Panc1 (cell line): ENCODE results near the gene CYP3A4. TPM values are rescaled to one million over a fixed set of nuclear protein-coding genes. Genes with fewer than 3 reads are reported as not detected.

Source experiments
- ATAC-seq: fragments of 200-7000 bp; cut with Tn5 transposase; 2 replicates; pipeline ENCODE4 v1.9.1; 2020; ENCODE audit warnings: mild to moderate bottlenecking, moderate library complexity
- BruUV-seq: library from RNA; stranded (reverse); fragments of 400-500 nt; replicated peaks from 2 replicates; lab custom pipeline; 2021; lab: Mats Ljungman, UMichigan
- CTCF ChIA-PET: fragments of 300-600 bp; sonication (Branson Sonifier 250); formaldehyde crosslinking; loops from one replicate; lab custom pipeline; 2022; ENCODE audit warnings: antibody characterized with exemption; lab: Charles Lee
- POLR2A ChIA-PET: fragments of 300-600 bp; sonication (Branson Sonifier 250); formaldehyde crosslinking; loops from one replicate; lab custom pipeline; 2022; ENCODE audit warnings: antibody characterized with exemption; lab: Charles Lee
- DNase-seq: peaks from one replicate; pipeline ENCODE4 v3.0.0-alpha.2; 2010; ENCODE audit warnings: low read depth, low spot score
- H3K27ac ChIP-seq: 2 replicates; pipeline ENCODE4 v1.5.1; 2011; ENCODE audit warnings: mild to moderate bottlenecking, low read length, inconsistent platforms
- H3K27me3 ChIP-seq: fragments of 200-500 bp; sonication (Bioruptor generic); 2 replicates; pipeline ENCODE4 v1.6.0; 2014; ENCODE audit warnings: low read length, inconsistent platforms; ENCODE audit not compliant: control insufficient read depth, insufficient read depth
- H3K36me3 ChIP-seq: fragments of 200-500 bp; sonication (Bioruptor generic); 2 replicates; pipeline ENCODE4 v1.5.1; 2014; ENCODE audit warnings: inconsistent platforms, mild to moderate bottlenecking, low read length, moderate library complexity; ENCODE audit not compliant: control insufficient read depth, insufficient read depth
- H3K4me1 ChIP-seq: 2 replicates; pipeline ENCODE4 v1.5.1; 2011; ENCODE audit warnings: inconsistent platforms, mild to moderate bottlenecking, low read length, moderate library complexity; ENCODE audit not compliant: control insufficient read depth, insufficient read depth
- H3K4me3 ChIP-seq, 2 experiments: 2 replicates each; pipeline ENCODE4 v1.5.1; 2011 to 2012; ENCODE audit warnings: low read depth in 2 of 2, low read length in 2 of 2, mild to moderate bottlenecking in 2 of 2, inconsistent platforms in 1 of 2, moderate library complexity in 1 of 2
- H3K9me3 ChIP-seq: fragments of 200-500 bp; sonication (Bioruptor generic); 2 replicates; pipeline ENCODE4 v1.5.1; 2014; ENCODE audit warnings: low read depth, mild to moderate bottlenecking, inconsistent platforms, low read length, moderate library complexity; ENCODE audit not compliant: control insufficient read depth, insufficient read depth
- POLR2AphosphoS5 ChIP-seq: IDR thresholded peaks from 2 replicates; pipeline ENCODE4 v1.6.1; 2012; ENCODE audit warnings: mild to moderate bottlenecking, low read depth, low read length, moderate library complexity
- SIN3A ChIP-seq: IDR thresholded peaks from 2 replicates; pipeline ENCODE4 v1.6.1; 2012; ENCODE audit warnings: low read depth, mild to moderate bottlenecking, low read length, moderate library complexity, borderline replicate concordance; ENCODE audit not compliant: insufficient read depth
- TCF7L2 ChIP-seq: IDR thresholded peaks from 2 replicates; pipeline ENCODE4 v1.6.1; 2011; ENCODE audit warnings: mild to moderate bottlenecking, low read depth, low read length, inconsistent platforms
- in situ Hi-C: cut with HindIII; loops from 2 replicates; pipeline ENCODE4 v1.10.0; 2016; ENCODE audit warnings: low sequenced_read_pairs, low pct_unique_long_range_greater_than_20kb
- intact Hi-C: fragments of 100-400 bp; cut with micrococcal nuclease; formaldehyde crosslinking; loops from one replicate; pipeline ENCODE4 v1.10.0; 2022; ENCODE audit not compliant: unreplicated experiment
- total RNA-seq: library from RNA; stranded (reverse); gene quantifications from one replicate; pipeline ENCODE4 v1.2.1, GENCODE V29; 2021; ENCODE audit not compliant: unreplicated experiment
- TF ChIP-seq, protein P1 (sequence below): fragments of 450-650 bp; IDR thresholded peaks from 2 replicates; pipeline ENCODE4 v1.5.1; 2017; ENCODE audit warnings: mild to moderate bottlenecking
- TF ChIP-seq, protein P2 (sequence below), 2 experiments: IDR thresholded peaks; 2 replicates each; pipeline ENCODE4 v1.6.1; 2011 to 2012; ENCODE audit warnings: low read depth in 2 of 2, control low read depth in 1 of 2, low read length in 1 of 2, mild to moderate bottlenecking in 1 of 2, moderate library complexity in 1 of 2; ENCODE audit not compliant: insufficient read depth in 1 of 2

The CYP3A4 gene
- total RNA-seq, 1 experiment from 2014 or later, result 0.15 TPM

DNA sequence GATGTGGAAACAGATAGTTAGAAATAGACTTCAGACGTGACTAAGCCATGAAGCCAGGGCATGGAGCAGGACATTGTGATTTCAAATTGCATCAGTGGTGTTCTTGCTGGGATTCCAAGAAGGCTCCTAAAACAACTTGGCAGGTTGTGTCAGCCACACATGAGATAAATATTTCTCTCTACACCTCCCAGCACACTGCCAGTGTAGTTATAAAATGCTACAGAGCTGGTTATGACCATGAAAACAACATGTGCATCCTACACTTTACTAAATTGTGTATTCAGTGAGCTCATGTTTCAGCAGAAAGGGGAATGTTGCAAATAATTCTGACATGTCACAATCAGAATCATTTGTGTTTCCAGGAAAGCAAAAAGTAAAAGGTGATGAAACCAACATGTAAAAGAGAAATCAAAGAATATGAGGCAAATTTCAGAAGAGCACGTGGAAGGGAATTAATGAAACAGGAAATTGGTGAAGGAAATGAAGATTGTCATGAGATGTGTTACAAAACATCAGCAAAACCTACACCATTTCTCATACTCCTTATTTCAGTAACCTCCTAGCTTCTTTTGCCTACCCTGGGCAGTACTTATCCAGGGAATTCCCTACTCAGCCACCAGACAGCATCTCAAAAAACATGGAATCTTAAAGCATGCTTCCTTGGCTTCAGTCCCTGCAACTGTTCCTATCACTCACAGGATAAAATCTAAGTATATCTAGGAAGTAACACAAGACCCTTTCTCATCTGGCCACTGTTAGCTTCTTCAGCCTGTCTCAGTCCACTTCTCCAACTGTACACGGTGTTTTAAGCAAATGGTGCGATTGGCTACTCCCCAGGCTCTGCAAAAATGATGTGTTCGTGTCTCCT, 43.2 kb downstream of the CYP3A4 start:
- no peak for TF ChIP-seq SIN3A
- TF ChIP-seq, protein P1, sequence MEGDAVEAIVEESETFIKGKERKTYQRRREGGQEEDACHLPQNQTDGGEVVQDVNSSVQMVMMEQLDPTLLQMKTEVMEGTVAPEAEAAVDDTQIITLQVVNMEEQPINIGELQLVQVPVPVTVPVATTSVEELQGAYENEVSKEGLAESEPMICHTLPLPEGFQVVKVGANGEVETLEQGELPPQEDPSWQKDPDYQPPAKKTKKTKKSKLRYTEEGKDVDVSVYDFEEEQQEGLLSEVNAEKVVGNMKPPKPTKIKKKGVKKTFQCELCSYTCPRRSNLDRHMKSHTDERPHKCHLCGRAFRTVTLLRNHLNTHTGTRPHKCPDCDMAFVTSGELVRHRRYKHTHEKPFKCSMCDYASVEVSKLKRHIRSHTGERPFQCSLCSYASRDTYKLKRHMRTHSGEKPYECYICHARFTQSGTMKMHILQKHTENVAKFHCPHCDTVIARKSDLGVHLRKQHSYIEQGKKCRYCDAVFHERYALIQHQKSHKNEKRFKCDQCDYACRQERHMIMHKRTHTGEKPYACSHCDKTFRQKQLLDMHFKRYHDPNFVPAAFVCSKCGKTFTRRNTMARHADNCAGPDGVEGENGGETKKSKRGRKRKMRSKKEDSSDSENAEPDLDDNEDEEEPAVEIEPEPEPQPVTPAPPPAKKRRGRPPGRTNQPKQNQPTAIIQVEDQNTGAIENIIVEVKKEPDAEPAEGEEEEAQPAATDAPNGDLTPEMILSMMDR, result no peak
- TF ChIP-seq, protein P2, sequence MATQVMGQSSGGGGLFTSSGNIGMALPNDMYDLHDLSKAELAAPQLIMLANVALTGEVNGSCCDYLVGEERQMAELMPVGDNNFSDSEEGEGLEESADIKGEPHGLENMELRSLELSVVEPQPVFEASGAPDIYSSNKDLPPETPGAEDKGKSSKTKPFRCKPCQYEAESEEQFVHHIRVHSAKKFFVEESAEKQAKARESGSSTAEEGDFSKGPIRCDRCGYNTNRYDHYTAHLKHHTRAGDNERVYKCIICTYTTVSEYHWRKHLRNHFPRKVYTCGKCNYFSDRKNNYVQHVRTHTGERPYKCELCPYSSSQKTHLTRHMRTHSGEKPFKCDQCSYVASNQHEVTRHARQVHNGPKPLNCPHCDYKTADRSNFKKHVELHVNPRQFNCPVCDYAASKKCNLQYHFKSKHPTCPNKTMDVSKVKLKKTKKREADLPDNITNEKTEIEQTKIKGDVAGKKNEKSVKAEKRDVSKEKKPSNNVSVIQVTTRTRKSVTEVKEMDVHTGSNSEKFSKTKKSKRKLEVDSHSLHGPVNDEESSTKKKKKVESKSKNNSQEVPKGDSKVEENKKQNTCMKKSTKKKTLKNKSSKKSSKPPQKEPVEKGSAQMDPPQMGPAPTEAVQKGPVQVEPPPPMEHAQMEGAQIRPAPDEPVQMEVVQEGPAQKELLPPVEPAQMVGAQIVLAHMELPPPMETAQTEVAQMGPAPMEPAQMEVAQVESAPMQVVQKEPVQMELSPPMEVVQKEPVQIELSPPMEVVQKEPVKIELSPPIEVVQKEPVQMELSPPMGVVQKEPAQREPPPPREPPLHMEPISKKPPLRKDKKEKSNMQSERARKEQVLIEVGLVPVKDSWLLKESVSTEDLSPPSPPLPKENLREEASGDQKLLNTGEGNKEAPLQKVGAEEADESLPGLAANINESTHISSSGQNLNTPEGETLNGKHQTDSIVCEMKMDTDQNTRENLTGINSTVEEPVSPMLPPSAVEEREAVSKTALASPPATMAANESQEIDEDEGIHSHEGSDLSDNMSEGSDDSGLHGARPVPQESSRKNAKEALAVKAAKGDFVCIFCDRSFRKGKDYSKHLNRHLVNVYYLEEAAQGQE (IDR thresholded peaks at IDR 0.05; ENCODE audit: insufficient read depth in 1 of 2, low read depth in 2 of 2, low read length in 1 of 2), result no peak
- TF ChIP-seq POLR2AphosphoS5, result no peak
- TF ChIP-seq TCF7L2, result no peak
- intact Hi-C loops, result no loop called here
- H3K27me3 ChIP-seq, result peaks cover 2% of the 10 kb centered on the region
- no peak overlapping the region for H3K27ac ChIP-seq
- in situ Hi-C loops, result no loop called here
- ChIA-PET CTCF (no interaction called here), POLR2A (no interaction called here)
- H3K4me3 ChIP-seq, result no peak overlapping the region
- no peaks in the 10 kb centered on the region for H3K9me3 ChIP-seq
- DNase-seq, result no peak
- BruUV-seq, result no TSS peak
- ATAC-seq, result no peak
- H3K36me3 ChIP-seq, result no peaks in the 10 kb centered on the region
- no peaks in the 10 kb centered on the region for H3K4me1 ChIP-seq

DNA sequence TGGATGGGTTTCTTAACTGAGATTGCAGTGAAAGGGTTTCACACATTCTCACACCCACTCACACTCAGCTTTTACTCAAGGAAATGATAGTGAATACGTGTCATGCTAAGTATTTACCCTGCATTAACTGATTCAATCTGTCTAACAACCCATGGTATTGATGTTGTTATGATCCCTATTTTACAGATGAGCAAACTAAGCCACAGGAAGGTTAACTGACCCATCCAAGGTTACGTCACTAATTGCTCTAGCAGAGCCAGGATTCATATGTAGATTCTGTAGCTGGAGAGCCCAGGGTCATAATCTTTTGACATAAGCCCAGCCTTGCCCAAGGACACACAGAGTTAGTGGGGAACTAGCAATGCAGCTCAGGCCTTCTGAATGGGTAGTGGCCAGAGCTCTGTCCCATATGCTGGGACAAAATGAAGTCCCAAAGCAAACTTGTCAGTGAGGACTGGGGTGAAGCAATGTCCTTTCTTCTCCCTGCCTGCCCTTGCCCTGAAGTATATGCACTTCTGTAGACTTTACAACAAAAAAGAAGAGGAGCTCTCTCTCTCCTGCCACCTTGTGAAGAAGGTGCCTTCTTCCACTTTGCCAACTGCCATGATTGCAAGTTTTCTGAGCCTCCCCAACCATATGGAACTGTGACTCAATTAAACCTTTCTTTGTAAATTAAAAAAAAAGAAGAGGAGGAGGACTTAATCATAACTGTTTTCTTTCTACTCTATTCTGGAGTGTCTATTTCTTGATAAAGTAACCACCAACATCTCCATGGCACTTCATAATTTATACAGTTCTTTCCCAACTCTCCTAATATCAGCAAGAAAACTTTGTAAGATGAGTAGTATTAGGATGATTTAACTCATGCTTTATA, 44.0 kb downstream of the CYP3A4 start:
- in situ Hi-C loops, result no loop called here
- no peak for ATAC-seq
- intact Hi-C loops, result no loop called here

More for the DNA sequence above, 44.0 kb downstream of the CYP3A4 start:
- POLR2A ChIA-PET, result no interaction called here
- Histone ChIP-seq H3K4me1 (no peaks in the 10 kb centered on the region), H3K4me3 (no peak overlapping the region), H3K27ac (no peak overlapping the region), H3K36me3 (no peaks in the 10 kb centered on the region), H3K9me3 (no peaks in the 10 kb centered on the region), H3K27me3 (peaks cover 2% of the 10 kb centered on the region)
- BruUV-seq, result no TSS peak
- CTCF ChIA-PET, result no interaction called here
- TF ChIP-seq TCF7L2 (no peak), POLR2AphosphoS5 (no peak), SIN3A (no peak)
- TF ChIP-seq, protein P2 (IDR thresholded peaks at IDR 0.05; ENCODE audit: insufficient read depth in 1 of 2, low read depth in 2 of 2, low read length in 1 of 2), result no peak
- TF ChIP-seq, protein P1, result no peak
- no peak for DNase-seq
